Left colon (tissue), 2 donors: ENCODE results near the gene MAML2. TPM values are rescaled to one million over a fixed set of nuclear protein-coding genes. Genes with fewer than 3 reads are reported as not detected.

Experiments used
- ATAC-seq: fragments of 200-7000 bp; cut with Tn5 transposase; one replicate; pipeline ENCODE4 v1.9.1; 2020; ENCODE audit warnings: mild to moderate bottlenecking, moderate library complexity
- DNase-seq, 2 donors: peaks; one replicate each; pipeline ENCODE4 v3.0.0-alpha.2; 2020
- intact Hi-C, 2 donors: fragments of 100-400 bp; cut with DNase I in 1 of 2; cut with micrococcal nuclease in 1 of 2; formaldehyde crosslinking; loops; one replicate each; pipeline versions ENCODE4 v1.11.2 to v1.14.0; 2022; cut with DNase I, micrococcal nuclease
- total RNA-seq, 2 donors: library from RNA; stranded (reverse); fragmentation: NEBNext Ultra II Directional; extraction: Animal tissue kit (Norgen Biotek cat#: 25700); gene quantifications; one replicate each; pipeline ENCODE4 v1.2.1, GENCODE V29; 2021
- donor health status: DM: no; HTN: no; CAD: no.
- donor health status: DM: yes; HTN: yes; CAD: no.

MAML2 gene
- total RNA-seq, 2 donors from 2014 or later: 14.8 to 16.3 TPM

DNA sequence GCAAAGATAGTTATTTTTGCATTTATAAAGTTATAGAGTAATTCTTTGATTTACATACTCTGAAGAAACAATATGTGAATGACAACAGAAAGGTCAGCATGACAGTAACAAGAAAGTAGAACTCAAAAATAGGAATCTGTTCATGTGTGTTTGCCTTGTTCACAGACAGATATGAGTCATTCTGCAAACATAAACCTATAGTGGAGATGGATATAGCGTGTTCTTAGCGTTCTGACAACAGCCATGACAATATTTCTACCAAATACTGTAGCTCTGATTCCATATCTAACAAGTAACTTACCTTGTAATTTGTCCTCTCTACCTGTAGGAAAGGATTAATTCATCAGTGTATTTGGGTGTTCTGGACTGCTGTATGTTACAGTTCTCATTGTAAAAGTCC is 210.6 kb downstream of the MAML2 start:
- ATAC-seq (peak; percentile 68), DNase-seq (no peak)
- intact Hi-C loops: no loop called here

DNA sequence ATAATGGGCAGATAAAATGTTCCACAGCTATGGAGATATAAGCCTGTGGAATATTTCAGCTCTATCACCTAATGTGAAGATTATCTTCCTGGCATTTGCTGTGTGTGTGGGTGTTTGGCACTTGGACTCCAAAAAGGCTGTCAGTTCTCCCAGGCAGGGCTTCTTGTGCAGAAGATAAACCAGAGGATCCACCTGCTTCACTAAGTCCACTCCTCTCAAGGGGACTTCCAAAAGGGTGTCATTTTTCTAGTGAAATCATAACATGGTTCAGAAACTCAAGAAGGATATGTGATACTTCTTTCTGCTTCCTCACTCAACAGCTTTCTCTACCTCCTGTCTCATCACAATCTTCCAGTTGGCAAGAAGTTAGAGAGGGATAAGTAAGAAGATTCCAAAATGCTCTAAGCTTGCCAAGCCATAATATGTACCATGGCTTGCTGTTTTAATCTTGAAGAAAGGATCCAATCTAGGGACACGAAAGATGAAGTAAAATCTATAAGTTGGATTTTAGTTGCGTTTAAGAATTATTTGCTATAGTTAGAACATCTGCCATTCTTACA is 212.9 kb downstream of the MAML2 start:
- intact Hi-C loops: no loop called here
- DNase-seq: no peak
- no peak for ATAC-seq

DNA sequence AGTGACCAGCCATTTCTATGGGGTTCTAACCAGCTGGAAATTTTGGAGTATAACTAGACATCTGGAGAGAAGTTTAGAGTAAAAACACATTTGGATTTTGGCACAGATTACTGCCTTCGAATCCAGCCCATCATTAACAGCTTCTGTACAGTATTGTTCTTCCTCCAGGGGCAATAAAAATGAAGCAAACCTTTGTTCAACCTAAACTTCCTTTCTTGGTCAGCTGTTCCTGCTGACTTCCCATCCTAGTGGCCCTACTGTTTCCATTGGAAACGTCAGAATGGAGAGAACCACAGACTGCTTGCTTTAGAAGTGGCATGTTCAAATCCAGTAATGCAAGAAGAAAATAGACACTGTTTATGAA is 215.4 kb downstream of the MAML2 start:
- intact Hi-C loops: no loop called here
- no peak for DNase-seq
- ATAC-seq: peak; percentile 59

DNA sequence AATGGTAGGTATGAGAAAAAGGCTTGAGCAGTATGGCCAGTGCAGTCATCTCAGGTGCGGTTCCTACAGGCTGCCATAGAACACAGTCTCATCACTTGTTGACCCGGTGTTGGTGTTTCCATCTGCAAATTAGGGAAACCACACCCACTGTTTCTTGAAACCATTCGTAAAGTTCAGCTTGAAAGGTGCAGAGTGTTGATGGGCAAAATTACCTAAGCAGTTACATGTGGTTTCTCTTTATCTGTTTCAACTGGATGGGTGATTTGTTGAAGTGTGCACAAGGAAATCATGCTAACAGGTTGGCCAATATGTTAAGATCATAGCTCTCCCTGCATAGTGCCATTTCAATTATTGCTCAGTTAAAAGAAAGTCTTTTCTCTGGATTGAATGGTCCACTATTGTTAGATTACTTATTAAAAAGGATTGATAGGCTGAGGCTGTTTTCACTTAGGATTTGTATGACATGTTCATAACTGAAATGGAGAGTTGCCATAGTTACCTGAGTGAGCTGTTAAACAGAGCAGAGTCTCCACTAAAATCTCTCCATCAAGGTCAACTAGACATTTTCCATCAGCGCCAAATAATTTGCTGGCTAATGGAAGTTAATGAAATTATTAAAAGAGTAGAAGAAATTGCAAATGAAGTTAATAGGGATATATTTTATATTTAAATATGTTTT is 215.9 kb downstream of the MAML2 start:
- DNase-seq: no peak
- intact Hi-C loops: no loop called here

DNA sequence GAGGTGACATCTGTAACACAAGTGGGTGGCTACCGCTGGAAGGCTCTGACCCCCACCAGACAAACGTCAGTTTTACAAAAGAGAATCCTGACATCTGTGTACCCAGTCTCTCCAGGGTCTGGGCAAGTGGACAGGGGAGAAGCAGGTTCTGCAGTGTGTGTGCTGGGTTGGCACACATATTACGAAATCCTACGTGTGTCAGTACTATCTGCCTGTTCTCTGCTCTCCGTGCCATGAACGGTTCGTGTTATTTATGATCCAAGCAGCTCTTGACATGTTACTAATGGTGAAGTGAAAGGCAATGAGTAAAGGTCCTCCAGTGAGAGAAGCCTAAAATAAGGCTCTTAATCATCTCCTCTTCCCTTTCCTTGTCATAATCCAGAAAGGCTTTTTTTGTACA is 217.6 kb downstream of the MAML2 start:
- ATAC-seq (no peak), DNase-seq (no peak)
- intact Hi-C loops: no loop called here

More for the DNA sequence above, 215.9 kb downstream of the MAML2 start:
- ATAC-seq: no peak

DNA sequence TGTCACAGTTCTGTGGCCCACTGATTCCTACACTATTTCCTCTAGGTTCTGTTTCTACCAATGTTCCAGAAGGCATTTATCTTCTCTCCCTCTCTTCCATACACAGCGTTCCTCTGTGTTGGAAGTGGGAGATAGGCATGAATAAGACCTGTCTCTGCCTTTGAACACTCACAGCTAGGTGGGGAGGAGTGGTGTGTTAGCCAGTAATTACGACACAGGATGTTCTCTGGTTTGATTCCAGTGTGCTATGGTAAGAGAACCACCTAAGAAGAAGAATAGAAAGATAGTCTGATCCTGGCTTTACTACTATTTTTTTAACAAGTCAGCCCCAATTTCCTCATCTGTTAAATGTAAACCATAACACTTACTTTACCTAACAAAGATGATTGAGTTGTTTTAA is 218.8 kb downstream of the MAML2 start:
- intact Hi-C loops: no loop called here
- ATAC-seq (no peak), DNase-seq (no peak)

DNA sequence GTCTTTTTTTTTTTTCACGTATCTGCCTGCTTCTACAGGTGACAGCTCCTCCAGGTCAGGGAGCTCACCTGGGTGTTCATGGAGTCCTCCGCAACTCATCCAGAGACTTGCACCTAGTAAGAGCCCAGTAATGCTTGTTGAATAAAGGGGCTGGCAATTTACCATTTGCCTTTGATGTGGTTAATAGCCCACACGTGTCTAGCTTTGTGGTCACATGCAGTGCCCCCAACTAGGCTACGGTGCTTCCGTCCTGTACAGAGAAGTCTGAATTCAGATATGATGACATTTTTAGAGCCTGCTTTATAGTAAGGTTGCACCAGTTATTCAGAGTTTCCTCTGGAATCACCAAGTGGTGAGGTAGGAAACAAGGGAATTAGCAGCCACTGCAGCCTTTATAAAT is 219.7 kb downstream of the MAML2 start:
- DNase-seq (no peak), ATAC-seq (no peak)
- intact Hi-C loops: no loop called here

DNA sequence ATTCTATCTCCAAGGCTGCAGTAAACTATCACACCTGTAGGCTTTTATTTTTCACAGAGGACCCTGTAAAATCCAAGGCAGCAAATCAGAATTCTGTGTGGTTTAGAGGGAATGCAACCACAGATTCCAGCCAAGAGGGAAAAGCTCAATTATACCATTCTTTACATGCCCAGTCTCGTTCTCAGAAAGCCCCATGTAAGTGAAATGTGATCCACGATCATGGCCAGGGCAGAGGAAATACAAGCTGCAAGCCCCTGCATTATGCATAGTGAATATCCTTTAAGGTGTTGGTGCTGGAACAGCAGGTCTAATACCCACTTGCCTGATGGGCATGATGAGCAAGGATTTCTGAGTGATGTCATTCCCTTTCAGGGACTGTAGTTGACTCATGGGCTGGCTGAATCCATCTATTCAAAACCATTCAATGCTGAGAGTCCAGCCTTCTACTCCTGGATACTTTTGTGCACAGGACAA is 220.4 kb downstream of the MAML2 start:
- no peak for DNase-seq
- intact Hi-C loops: no loop called here
- no peak for ATAC-seq

DNA sequence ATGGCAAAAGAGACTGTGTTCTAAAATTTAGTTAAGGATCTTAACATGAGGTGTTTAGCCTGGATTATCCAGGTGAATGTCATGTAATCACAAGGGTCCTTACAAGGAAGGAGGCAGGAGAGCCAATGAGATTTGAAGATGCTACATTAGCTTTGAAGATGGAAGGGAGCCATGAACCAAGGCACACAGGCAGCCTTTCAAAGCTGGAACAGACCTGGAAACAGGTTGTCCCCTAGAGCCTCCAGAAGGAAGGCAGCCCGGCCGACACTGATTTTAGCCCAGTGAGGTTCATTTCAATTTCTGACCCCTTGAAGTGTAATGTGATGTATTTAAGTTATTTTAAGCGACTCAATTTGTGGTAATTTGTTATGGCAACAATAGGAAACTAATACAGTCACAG is 223.8 kb downstream of the MAML2 start:
- no peak for DNase-seq
- ATAC-seq: no peak
- intact Hi-C loops: no loop called here

DNA sequence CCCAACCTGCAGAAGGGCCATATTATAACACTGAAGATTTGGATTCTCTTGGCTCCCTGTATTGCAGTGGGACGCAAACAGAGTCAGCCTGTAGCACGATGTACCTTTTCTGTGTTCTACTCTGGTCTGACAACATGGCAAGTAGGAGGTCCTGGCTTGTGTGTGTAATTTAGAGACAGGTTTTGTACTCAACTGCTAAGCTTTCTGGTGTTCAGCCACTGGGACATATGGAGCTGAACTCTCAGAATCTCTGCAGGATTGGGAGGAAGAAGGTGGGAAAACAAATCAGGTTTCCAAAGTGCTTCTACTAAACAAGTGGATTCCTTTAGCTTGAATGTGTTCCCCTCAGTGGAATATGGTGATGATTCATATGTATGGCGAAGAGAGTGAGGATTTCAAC is 226.6 kb downstream of the MAML2 start:
- intact Hi-C loops: no loop called here
- ATAC-seq (no peak), DNase-seq (no peak)

DNA sequence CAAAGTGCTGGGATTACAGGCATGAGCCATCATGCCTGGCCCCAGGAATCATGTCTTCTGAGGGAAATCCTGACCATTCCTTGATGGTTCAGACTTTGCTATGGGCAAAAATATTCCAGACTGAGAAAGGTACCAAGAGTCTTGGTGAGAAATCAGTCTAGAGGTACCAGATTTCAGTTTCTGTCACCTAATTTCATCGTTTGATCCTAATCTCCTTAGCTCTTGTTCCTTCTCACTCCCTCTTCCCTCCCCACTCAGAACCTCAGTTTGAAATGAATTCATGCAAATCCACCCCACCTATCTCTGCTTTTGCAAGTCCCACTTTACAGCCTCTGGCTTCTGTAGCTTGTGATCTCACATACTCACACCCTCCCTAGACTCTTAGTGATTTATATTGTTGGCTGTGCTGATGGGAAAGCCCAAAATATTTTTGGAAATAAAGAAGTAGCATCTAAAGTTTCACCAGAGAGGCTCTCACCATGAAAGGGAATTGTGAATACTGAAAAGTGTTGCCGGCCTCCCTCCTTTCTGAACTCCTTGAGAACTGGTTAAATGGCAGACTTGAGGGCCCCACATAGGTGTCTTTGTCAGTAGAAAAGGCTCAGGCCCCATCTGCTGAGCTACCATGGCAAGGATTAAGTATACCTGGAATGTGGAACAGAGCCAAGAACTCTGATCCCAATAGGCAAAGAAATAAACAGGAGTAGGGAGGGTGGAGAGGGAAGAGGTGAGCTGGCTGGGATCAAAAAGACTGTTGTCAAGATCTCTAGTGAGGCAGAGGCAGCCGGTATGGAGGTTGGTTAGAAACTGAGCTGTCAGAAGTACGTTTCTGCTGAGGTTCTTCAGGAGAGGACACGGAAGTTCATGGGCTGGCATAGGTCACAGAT is 228.6 kb downstream of the MAML2 start:
- no peak for DNase-seq
- ATAC-seq: peak; percentile 79

DNA sequence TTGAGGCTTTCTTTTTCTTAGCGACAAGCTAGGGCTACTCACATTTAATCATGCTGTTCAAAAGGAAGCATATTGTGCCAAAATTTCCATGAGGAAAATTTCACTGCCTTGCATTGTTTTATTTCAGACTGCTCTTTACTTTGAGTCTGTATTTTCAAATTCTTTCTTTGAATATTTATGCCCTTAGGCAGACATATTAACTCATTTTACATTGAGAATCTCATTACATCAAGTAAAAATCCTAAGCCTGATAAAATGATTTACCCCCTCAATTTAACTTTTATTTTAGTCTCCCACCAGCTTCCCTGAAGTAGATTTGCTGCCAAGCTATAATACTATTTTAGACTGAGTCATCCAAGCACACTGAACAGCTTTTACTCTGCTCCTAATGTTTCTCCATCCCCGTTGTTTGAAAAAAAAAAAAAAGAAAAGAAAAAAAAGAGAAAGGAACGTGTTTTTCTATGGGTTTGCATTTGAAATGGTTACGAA is 229.8 kb downstream of the MAML2 start:
- intact Hi-C loops: no loop called here
- DNase-seq (no peak), ATAC-seq (no peak)

More for the DNA sequence above, 228.6 kb downstream of the MAML2 start:
- intact Hi-C loops: no loop called here

DNA sequence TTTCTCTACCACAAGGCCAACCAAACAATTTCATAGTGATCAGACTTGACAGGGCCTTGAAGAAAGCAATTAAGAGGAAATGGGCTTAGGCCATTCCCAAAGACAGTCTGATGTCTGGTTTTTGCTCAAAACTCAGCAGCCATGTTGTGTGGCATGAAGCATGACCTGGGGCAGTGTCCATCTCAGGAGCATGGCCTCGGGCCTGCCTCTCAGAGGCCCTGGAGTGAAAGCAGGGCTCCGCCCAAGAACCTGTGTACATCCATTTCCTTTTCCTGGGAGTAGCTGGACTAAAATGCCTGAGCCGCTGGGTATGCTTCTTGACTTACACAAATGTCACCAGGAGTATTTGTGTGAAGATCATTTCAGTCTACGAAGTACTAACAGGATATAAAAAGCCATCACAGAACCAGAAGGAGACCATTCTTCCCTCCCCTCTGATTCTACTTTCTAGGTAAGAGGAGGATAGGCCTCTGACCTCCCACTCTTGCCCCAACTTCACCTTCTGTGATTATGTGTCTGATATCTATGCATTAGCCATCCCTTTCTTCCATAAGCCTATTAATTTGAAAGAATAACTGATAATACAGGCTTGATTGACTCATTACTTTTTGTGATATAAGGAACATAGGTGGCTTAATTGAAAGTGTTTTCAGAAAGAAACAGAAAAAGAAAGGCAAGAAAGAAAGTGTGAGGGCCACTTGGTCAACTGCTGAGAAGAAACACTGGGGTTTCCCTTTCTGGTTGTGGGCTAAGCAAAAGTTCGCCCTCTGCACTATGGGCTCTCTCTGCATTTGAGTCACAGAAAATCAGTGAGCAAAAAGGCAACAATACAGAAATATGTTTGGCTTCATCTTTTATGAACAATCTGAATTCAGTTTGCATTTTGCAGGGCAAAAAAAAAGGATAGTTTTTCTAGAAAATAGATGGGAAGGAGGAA is 230.5 kb downstream of the MAML2 start:
- intact Hi-C loops: no loop called here
- no peak for ATAC-seq

DNA sequence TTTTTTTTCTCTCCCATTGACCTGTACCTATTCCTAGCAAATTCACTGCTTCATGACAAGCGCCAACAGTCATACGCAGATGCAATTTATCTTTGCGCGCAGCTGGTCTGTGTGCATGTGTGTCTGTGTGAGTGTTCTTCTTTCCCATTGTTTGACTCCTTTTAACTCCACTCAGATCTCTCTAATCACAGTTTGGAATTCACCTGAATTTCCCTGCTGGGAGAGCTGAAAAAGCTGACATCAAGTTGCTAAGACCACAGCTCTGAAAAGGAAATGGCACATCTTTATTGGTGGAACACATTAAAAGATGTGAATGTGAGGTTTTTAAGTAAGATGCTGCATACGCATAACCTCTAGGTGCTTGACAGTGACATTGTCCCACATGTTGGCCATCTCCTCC is 231.7 kb downstream of the MAML2 start:
- intact Hi-C loops: no loop called here
- ATAC-seq: no peak
- no peak for DNase-seq

More for the DNA sequence above, 230.5 kb downstream of the MAML2 start:
- DNase-seq: no peak

DNA sequence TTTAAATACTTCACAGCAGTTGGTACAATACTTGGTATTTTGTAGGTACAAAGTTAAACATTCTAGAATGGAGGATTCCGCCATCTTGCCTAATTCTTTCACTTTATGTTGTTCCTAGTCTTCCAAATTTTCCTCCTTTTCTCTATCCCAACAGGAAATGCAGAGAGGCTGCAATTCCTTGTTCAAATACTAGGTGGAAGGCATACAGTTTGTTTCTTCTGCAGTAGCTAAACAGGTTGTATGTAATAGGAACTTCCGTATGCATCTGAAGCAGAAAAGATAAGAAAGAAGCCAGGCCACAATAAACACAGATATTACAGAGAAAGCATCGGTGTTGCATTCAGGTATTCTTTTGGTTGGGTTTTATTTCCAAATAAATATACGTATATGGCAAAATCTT is 232.7 kb downstream of the MAML2 start:
- intact Hi-C loops: no loop called here
- DNase-seq (no peak), ATAC-seq (peak; percentile 69)

DNA sequence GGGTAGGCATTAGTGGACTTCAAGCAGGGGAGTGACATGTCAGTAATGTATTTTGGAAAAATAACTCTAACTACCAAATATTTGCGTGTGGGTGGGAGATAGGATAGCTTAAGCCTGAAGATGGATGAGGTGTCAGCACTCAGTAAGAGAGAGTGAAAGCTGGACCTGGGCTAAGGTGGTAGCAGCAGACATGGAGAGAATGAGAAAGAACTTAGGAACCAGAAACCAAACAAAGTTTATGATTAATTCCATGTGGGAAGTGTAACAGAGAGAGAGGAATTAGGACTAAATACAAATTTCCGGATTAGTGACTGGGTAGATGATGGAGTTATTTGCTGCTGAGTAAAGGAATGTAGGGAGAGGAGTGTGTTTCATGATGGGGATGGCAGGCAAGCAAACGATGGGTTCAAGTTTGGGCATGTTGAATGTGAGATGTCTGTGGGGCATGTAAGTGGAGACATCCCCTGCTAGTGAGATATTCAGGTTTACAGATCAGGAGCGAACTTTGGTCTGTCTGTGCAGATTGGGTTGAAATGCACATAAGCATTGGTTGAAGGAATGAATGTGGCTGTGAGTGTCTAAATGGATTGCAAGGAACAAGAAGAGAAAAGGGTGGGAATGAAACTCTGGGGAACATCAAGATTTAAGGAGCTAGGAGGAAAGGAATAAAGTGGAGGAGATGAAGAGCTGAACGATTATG is 233.5 kb downstream of the MAML2 start:
- intact Hi-C loops: no loop called here
- DNase-seq (no peak), ATAC-seq (no peak)

DNA sequence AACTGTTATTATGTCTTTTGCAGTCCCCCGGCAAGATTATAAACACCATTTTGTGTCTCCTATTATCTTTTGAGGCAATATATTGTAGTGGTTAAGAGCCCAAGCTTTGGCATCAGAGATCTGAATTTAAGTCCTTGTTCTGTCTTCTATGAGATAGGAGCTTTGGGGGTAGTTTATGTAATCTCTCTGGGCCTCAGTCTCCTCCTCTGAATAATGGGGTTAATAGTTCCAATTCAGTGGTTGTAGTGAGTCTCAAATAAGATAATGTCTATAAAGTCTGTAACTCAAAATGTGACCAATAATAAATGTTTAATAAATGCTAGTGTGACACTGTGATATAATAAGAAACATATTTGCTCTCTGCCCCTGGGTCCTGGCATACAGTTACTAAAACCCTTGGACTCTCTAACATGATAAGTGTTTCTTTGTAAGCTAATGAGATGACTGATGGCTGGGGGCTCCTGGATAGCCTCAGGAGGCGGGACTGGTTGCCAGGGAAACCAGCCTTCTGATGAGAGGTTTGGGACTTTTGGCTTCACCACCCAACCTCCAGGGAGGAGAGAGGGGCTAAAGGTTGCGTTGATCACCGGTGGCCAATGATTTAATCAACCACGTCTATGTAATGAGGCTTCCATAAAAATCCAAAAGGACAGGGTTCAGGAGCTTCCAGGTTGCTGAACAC is 235.7 kb downstream of the MAML2 start:
- no peak for ATAC-seq
- intact Hi-C loops: no loop called here
- DNase-seq: no peak

DNA sequence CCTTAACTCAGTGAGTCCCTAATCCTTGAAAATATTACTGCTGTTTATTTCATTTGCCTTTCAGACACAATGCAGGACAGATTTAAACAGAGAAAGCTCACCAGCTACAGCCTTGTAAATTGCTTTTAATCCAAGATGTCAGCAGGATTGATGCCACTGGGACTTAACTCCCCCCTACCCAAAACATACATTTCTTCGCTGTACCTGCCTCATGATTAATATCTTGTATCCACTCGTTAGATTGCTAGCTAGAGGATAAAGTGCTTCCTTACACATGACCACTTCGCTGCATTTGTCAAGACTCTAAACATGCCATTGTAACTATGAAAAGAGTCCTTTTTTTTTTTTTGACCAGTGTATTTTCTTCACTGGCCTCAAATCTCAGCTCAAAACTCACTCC is 236.3 kb downstream of the MAML2 start:
- no peak for ATAC-seq
- intact Hi-C loops: no loop called here
- no peak for DNase-seq
